ENCODE measurements around the gene NEDD4L.

The NEDD4L gene

GRCh38 chr18:58091099-58091611 is 47.1 kb downstream of the NEDD4L start:
- no peak for DNase-seq (ENCODE audit: low read depth in 2 of 2, low spot score in 1 of 2)

- no peak for DNase-seq (ENCODE audit: low read depth in 2 of 2, low spot score in 1 of 2)
Measured at GRCh38 chr18:58093311-58093803, 49.3 kb downstream of the NEDD4L start.

GRCh38 chr18:58095222-58095621 is 51.2 kb downstream of the NEDD4L start:
- no peak for DNase-seq (ENCODE audit: low read depth in 2 of 2, low spot score in 1 of 2)

- no peak for DNase-seq (ENCODE audit: low read depth in 2 of 2, low spot score in 1 of 2)
Measured at GRCh38 chr18:58095655-58096054, 51.6 kb downstream of the NEDD4L start.

GRCh38 chr18:58096658-58097057 is 52.6 kb downstream of the NEDD4L start:
- DNase-seq (ENCODE audit: low read depth in 2 of 2, low spot score in 1 of 2), result no peak

GRCh38 chr18:58097121-58097906 is 53.3 kb downstream of the NEDD4L start:
- no peak for DNase-seq (ENCODE audit: low read depth in 2 of 2, low spot score in 1 of 2)

GRCh38 chr18:58097907-58098166 is 53.8 kb downstream of the NEDD4L start:
- DNase-seq (ENCODE audit: low read depth in 2 of 2, low spot score in 1 of 2), result no peak

GRCh38 chr18:58098706-58099105 is 54.7 kb downstream of the NEDD4L start:
- DNase-seq (ENCODE audit: low read depth in 2 of 2, low spot score in 1 of 2), result no peak

GRCh38 chr18:58100154-58100553 is 56.1 kb downstream of the NEDD4L start:
- no peak for DNase-seq (ENCODE audit: low read depth in 2 of 2, low spot score in 1 of 2)

- DNase-seq (ENCODE audit: low read depth in 2 of 2, low spot score in 1 of 2), result no peak
Measured at GRCh38 chr18:58101291-58101794, 57.3 kb downstream of the NEDD4L start.

GRCh38 chr18:58102018-58102417 is 58.0 kb downstream of the NEDD4L start:
- no peak for DNase-seq (ENCODE audit: low read depth in 2 of 2, low spot score in 1 of 2)

GRCh38 chr18:58102875-58103274 is 58.8 kb downstream of the NEDD4L start:
- DNase-seq (ENCODE audit: low read depth in 2 of 2, low spot score in 1 of 2), result no peak

- DNase-seq (ENCODE audit: low read depth in 2 of 2, low spot score in 1 of 2), result no peak
Measured at GRCh38 chr18:58103339-58103985, 59.4 kb downstream of the NEDD4L start.

- DNase-seq (ENCODE audit: low read depth in 2 of 2, low spot score in 1 of 2), result no peak
Measured at GRCh38 chr18:58104096-58104495, 60.1 kb downstream of the NEDD4L start.

- DNase-seq (ENCODE audit: low read depth in 2 of 2, low spot score in 1 of 2), result no peak
Measured at GRCh38 chr18:58105206-58105887, 61.3 kb downstream of the NEDD4L start.

- no peak for DNase-seq (ENCODE audit: low read depth in 2 of 2, low spot score in 1 of 2)
Measured at GRCh38 chr18:58105888-58106260, 61.8 kb downstream of the NEDD4L start.

GRCh38 chr18:58106289-58107070 is 62.5 kb downstream of the NEDD4L start:
- no peak for DNase-seq (ENCODE audit: low read depth in 2 of 2, low spot score in 1 of 2)

- DNase-seq (ENCODE audit: low read depth in 2 of 2, low spot score in 1 of 2), result no peak
Measured at GRCh38 chr18:58109256-58109655, 65.2 kb downstream of the NEDD4L start.

GRCh38 chr18:58110398-58110797 is 66.4 kb downstream of the NEDD4L start:
- DNase-seq (ENCODE audit: low read depth in 2 of 2, low spot score in 1 of 2), result no peak

- no peak for DNase-seq (ENCODE audit: low read depth in 2 of 2, low spot score in 1 of 2)
Measured at GRCh38 chr18:58112174-58112573, 68.1 kb downstream of the NEDD4L start.

- DNase-seq (ENCODE audit: low read depth in 2 of 2, low spot score in 1 of 2), result no peak
Measured at GRCh38 chr18:58113337-58113736, 69.3 kb downstream of the NEDD4L start.
